Activated naive CD4-positive, alpha-beta T cell treated with anti-CD3 and anti-CD28 coated beads, Interleukin-2, amount 10 ng/mL, durations not matched to agents 7 days and 5 days (primary cell): ENCODE measurements around the gene NKX2-1.
"Not testable (repeated sequence)": the region's sequence is repeated elsewhere in the genome, so short reads cannot be mapped to it uniquely, and the experiment has no call there.

Source experiments
- CTCF ChIA-PET: fragments of 350-600 bp; sonication (Branson Sonifier 250); formaldehyde crosslinking; loops from one replicate; lab custom pipeline; 2021; ENCODE audit warnings: antibody characterized with exemption; lab: Charles Lee
- DNase-seq: peaks from one replicate; pipeline ENCODE4 v3.0.0-alpha.2; 2020
- H3K27ac Mint-ChIP-seq: one replicate; pipeline ENCODE4 v1.8.0; 2021; ENCODE audit warnings: mild to moderate bottlenecking, moderate library complexity, mixed read lengths
- H3K27me3 Mint-ChIP-seq: one replicate; pipeline ENCODE4 v1.8.0; 2021; ENCODE audit warnings: mild to moderate bottlenecking, mixed read lengths
- H3K36me3 Mint-ChIP-seq: one replicate; pipeline ENCODE4 v1.8.0; 2021; ENCODE audit warnings: mixed read lengths
- H3K4me1 Mint-ChIP-seq: one replicate; pipeline ENCODE4 v1.8.0; 2021; ENCODE audit warnings: mixed read lengths
- H3K4me3 Mint-ChIP-seq: one replicate; pipeline ENCODE4 v1.8.0; 2021; ENCODE audit warnings: mild to moderate bottlenecking, moderate library complexity, mixed read lengths
- H3K9me3 Mint-ChIP-seq: one replicate; pipeline ENCODE4 v1.8.0; 2021; ENCODE audit warnings: mixed read lengths

Gene NKX2-1

DNA sequence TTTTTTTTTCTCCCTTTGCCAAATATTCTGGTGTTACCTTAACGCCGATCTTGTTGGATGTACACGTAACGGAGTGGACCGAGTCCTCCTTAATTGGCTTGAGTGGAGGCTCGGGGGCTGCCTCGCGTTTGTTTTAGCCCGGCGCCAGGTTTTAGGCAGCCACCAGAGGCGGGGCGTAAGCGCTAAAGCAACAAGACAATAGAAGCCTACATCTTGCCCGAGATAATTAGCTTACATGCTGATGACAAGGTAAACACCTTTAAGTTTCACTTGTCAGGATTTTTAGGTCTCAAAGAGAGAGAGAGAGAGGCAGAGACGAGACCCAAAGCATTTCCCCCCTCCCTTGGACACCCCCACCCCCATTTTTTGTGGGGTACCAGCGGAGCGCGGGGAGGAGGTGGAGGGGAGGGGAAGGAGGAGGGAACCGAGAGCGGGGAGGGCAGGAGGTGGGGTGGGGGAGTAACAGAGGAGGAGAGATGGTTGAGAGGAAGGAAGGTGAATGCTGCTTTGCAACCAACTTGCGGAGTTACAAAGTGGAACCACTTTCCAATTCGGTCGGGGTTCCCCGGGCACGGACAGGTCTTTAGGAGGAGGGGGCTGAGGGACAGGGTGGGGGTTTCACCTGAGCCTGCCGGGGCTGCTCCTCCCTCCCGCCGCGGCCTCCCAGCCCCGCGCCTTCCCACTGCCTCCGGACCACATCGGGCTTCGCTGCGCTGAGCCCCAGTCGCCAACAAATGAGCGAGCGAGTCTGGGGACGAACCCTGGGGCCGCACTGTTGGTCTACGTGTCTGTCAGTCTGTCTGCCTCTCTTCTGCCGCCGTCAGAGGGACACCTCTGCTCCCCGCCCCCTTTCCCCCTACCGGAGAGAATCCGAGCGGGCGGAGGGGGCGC lies at the start of gene NKX2-1:
NKX2-1 (minus strand) TSS at position 802 of the 891 bp plus-strand sequence; CDS start at position 699, 103 bp downstream.
- H3K4me1 Mint-ChIP-seq, result peaks cover 7% of the 10 kb centered on the region
- H3K27ac Mint-ChIP-seq, result peak within 1 kb of the TSS; percentile 68
- peak within 1 kb of the TSS; percentile 41 for H3K4me3 Mint-ChIP-seq
- no peaks in the 10 kb centered on the region for H3K9me3 Mint-ChIP-seq
- peaks cover 4% of the 10 kb centered on the region for H3K36me3 Mint-ChIP-seq
- CTCF ChIA-PET, result no interaction called here
- H3K27me3 Mint-ChIP-seq, result peaks cover 99% of the 10 kb centered on the region
- DNase-seq, result no peak

DNA sequence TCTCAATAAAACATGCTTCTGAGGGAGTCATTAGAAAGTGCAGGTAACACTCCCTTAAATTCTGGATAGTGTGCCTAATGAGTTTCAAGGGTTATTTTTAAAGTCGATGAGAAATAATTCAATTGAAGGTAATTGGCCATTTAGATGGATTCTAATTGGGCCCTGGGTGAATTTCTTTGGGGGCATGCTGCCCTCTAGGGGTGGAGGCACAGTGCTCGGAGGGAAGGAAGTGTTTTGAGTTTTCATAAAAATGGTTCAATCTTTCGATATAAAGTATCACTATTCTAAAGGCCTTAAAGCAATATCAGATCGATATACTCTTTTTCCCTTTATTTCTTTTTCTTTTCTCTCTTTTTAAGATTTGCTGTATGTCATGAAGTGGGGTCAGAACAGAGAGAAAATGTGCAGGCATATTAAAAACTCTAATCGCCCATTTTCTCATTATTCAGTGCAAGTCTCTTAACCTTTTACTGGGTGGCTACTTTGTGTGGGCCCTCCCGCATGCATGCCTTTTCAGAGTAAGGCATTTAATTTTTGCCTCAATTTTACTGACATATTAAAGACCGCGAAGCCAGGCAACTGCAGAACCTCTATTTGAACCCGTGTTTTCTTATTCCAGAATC lies 36.9 kb upstream of the NKX2-1 start:
- DNase-seq, result peak; percentile 41
- no peak overlapping the region for H3K27ac Mint-ChIP-seq
- CTCF ChIA-PET, result interaction anchor here (0.5 to 1.3 kb wide), 4 partner anchors 22 to 485 kb away, joined by 3 to 4 read pairs (median 3); no protein-coding TSS in a partner anchor

GRCh38 chr14:36555998-36556743 lies 36.1 kb upstream of the NKX2-1 start:
- Mint-ChIP-seq H3K27ac (no peak overlapping the region), H3K4me3 (no peak overlapping the region), H3K27me3 (peaks cover 11% of the 10 kb centered on the region), H3K9me3 (no peaks in the 10 kb centered on the region), H3K36me3 (no peaks in the 10 kb centered on the region), H3K4me1 (no peaks in the 10 kb centered on the region)
- no peak for DNase-seq
- CTCF ChIA-PET, result interaction anchor here (0.5 to 2.5 kb wide), 7 partner anchors 11 to 487 kb away, joined by 3 to 13 read pairs (median 3); no protein-coding TSS in a partner anchor

More for the DNA sequence above, 36.9 kb upstream of the NKX2-1 start:
- Mint-ChIP-seq H3K36me3 (no peaks in the 10 kb centered on the region), H3K4me1 (no peaks in the 10 kb centered on the region), H3K27me3 (peaks cover 14% of the 10 kb centered on the region), H3K4me3 (no peak overlapping the region), H3K9me3 (no peaks in the 10 kb centered on the region)

DNA sequence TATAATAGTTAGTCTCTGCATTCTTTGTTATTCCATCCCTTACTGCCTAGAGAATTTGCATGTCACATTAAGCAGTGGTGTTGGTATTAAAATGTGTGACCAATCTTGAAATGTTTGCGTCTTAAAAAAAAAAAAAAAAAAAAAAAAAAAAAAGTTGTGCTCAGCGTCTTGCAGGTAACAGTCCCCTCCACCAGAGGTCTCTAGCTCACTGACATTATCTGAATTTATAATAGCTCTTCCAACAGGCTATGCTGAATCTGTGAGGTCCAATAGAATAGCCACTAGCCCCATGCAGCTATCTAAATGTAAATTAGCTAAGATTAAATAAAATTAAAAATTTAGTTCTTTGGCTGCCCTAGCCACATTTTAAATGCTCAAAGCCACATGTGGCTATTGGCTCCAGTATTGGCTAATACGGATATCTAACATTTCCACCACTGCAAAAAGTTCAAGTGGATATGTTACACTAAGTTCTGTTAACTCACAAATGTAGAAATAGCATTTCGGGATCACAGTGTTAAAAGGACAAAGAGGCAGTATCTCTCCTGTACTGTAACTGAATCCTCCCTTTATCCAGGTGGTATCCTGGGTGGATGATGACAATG lies 33.7 kb upstream of the NKX2-1 start:
- Mint-ChIP-seq H3K36me3 (no peaks in the 10 kb centered on the region), H3K9me3 (no peaks in the 10 kb centered on the region), H3K4me3 (no peak overlapping the region), H3K4me1 (no peaks in the 10 kb centered on the region), H3K27ac (no peak overlapping the region), H3K27me3 (peaks cover 4% of the 10 kb centered on the region)
- CTCF ChIA-PET, result interaction anchor here (0.6 to 2.5 kb wide), 18 partner anchors 10 to 485 kb away, joined by 3 to 16 read pairs (median 4); no protein-coding TSS in a partner anchor
- DNase-seq, result no peak

DNA sequence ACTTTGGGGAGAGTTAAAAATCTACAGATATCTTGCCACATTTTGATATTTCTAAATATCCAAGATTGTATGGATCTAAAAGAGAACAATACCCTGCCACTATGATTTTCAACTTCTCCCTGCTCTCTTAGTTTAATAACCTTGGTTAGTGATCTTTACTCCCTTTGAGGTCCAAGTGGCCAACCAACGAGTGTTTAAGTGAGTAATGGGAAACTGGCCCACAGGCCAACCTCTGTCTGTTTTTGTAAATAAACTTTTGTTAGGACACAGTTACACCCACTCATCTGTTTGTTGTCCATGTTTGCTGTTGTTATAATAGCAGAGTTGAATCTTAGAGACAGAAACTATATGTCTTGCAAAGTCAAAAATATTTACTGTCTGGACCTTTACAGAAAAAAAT lies 30.9 kb upstream of the NKX2-1 start:
- CTCF ChIA-PET, result no interaction called here
- Mint-ChIP-seq H3K36me3 (no peaks in the 10 kb centered on the region), H3K4me1 (no peaks in the 10 kb centered on the region), H3K27ac (no peak overlapping the region), H3K9me3 (no peaks in the 10 kb centered on the region), H3K4me3 (no peak overlapping the region), H3K27me3 (peaks cover 4% of the 10 kb centered on the region)
- DNase-seq, result no peak

- not testable (repeated sequence) for H3K36me3 Mint-ChIP-seq, H3K27me3 Mint-ChIP-seq, H3K4me1 Mint-ChIP-seq, H3K9me3 Mint-ChIP-seq, DNase-seq, H3K4me3 Mint-ChIP-seq, H3K27ac Mint-ChIP-seq
- CTCF ChIA-PET, result interaction anchor here (1.7 kb wide), 1 partner anchor 10 kb away, joined by 5 read pairs; no protein-coding TSS in a partner anchor
Observed at GRCh38 chr14:36544280-36544679, 24.2 kb upstream of the NKX2-1 start.

- H3K4me1 Mint-ChIP-seq, result no peaks in the 10 kb centered on the region
- no peaks in the 10 kb centered on the region for H3K36me3 Mint-ChIP-seq
- CTCF ChIA-PET, result interaction anchor here (0.8 to 0.9 kb wide), 2 partner anchors 16 to 69 kb away, joined by 3 to 5 read pairs; no protein-coding TSS in a partner anchor
- H3K27me3 Mint-ChIP-seq, result peaks cover 10% of the 10 kb centered on the region
- no peak for DNase-seq
- H3K27ac Mint-ChIP-seq, result no peak overlapping the region
- no peaks in the 10 kb centered on the region for H3K9me3 Mint-ChIP-seq
- H3K4me3 Mint-ChIP-seq, result no peak overlapping the region
Observed at GRCh38 chr14:36538051-36538450, 18.0 kb upstream of the NKX2-1 start.

GRCh38 chr14:36529062-36529461 lies 9.0 kb upstream of the NKX2-1 start:
- Mint-ChIP-seq H3K27me3 (peaks cover 47% of the 10 kb centered on the region), H3K36me3 (peaks cover 2% of the 10 kb centered on the region), H3K27ac (no peak overlapping the region), H3K9me3 (peaks cover 8% of the 10 kb centered on the region), H3K4me1 (no peaks in the 10 kb centered on the region), H3K4me3 (no peak overlapping the region)
- DNase-seq, result no peak
- CTCF ChIA-PET, result no interaction called here

DNA sequence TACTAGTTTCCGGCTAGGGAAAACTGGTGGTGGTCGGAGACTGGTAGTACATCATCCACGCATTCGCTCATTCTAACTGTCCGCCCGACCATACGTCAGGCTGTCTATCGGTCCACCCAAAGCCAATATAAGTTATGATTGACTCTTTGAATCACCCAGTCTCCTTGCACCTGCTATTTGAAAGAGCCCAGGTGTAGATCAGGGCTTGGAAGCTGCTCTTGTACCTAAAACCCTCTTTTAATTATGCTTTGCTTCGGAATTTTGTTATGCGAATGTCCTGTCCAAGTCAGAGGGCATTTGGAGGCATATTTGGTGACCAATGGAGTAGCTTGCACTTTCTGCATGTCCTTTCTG lies 5.7 kb upstream of the NKX2-1 start:
- H3K4me3 Mint-ChIP-seq, result no peak overlapping the region
- H3K9me3 Mint-ChIP-seq, result peaks cover 8% of the 10 kb centered on the region
- peaks cover 4% of the 10 kb centered on the region for H3K36me3 Mint-ChIP-seq
- no peak overlapping the region for H3K27ac Mint-ChIP-seq
- peaks cover 1% of the 10 kb centered on the region for H3K4me1 Mint-ChIP-seq
- peaks cover 80% of the 10 kb centered on the region for H3K27me3 Mint-ChIP-seq
- CTCF ChIA-PET, result interaction anchor here (0.7 to 1.3 kb wide), 6 partner anchors 8 to 63 kb away, joined by 3 to 4 read pairs (median 3); no protein-coding TSS in a partner anchor
- DNase-seq, result no peak

DNA sequence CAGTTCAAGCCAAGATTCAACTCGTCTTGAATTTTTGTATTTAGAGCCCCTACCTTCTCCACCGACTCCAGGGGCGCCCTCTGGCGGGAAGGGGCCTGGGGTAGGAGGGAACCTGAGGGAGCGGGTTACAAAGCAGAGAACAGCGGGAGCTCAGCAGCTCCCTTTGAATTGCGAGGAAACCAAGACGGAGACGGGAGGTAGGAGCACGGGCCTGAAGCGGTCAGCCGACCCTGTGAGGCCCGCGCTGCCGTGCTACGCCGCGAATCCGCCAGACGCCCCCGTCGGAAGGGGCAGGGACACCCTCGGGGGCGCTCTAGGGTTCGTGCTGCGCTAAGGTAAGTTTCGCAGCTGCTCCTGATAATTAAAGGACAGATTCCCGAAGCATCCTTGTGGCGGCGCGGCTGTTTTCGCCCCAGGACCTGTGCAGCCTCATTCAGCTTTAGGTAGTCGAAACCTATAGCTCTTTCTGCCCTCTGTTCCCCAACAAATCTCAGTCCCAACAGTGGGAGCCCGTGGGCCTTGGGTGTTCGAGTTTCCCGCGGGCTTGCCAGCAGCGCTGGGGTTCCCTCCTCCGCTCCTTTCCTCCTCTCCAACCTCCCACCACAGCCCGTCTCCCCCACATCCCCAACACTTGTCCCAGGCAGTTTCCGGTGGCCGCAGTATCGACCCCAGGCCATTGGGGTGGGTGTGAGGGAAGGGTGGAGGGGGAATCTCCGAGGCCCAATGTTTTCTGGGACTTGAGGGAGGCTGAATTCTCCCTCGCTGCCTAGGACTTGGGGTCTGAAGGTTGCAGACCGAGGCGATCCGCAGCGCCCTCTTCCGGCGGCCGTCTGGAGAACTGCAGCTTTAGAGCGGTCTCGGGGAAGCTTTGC lies 5.1 kb upstream of the NKX2-1 start:
- H3K4me3 Mint-ChIP-seq, result no peak overlapping the region
- H3K9me3 Mint-ChIP-seq, result peaks cover 8% of the 10 kb centered on the region
- no peak for DNase-seq
- peaks cover 86% of the 10 kb centered on the region for H3K27me3 Mint-ChIP-seq
- H3K36me3 Mint-ChIP-seq, result peaks cover 4% of the 10 kb centered on the region
- CTCF ChIA-PET, result interaction anchor here (0.9 to 1.3 kb wide), 5 partner anchors 8 to 121 kb away, joined by 3 to 4 read pairs (median 3); no protein-coding TSS in a partner anchor
- no peak overlapping the region for H3K27ac Mint-ChIP-seq
- H3K4me1 Mint-ChIP-seq, result peaks cover 2% of the 10 kb centered on the region

DNA sequence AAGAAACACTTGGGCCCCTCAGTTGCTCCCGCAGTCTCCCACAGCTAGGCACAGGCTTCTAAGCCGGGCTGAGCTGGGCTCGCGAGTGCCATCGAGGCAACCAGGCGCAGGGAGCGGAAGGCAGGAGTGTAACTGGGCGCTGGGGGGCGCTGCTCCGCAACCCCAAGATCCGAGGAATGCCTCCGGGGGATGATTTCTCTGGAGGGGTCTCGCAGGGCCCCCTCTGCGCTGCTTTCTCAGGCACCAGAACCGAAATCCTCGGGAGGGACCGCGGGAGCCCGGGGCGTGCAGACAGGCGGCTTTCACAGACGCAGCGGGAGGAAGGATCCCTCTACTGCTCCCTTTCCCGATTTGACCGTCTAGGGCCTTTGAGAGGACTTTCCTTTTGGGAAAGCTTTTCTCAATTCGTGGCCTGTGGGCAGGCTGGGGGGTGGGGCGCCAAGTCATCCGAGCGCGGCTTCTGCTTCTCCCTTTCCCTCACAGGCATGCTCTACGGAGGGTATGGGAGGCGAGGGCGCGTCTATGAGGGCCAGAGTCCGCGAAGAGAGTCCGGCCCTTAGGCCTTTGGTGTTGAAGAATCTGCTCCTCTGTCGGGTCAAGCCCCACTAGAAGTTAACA lies 4.3 kb upstream of the NKX2-1 start:
- DNase-seq, result no peak
- peaks cover 6% of the 10 kb centered on the region for H3K36me3 Mint-ChIP-seq
- peaks cover 4% of the 10 kb centered on the region for H3K4me1 Mint-ChIP-seq
- H3K4me3 Mint-ChIP-seq, result no peak overlapping the region
- H3K27ac Mint-ChIP-seq, result no peak overlapping the region
- CTCF ChIA-PET, result interaction anchor here (0.9 to 1.4 kb wide), 5 partner anchors 9 to 121 kb away, joined by 3 to 4 read pairs (median 3); partner anchors contain the start of gene NKX2-8
- H3K9me3 Mint-ChIP-seq, result peaks cover 4% of the 10 kb centered on the region
- H3K27me3 Mint-ChIP-seq, result peaks cover 94% of the 10 kb centered on the region

- no peak for DNase-seq
- Mint-ChIP-seq H3K9me3 (no peaks in the 10 kb centered on the region), H3K4me1 (peaks cover 7% of the 10 kb centered on the region), H3K27ac (peak overlapping the region; percentile 73), H3K36me3 (peaks cover 6% of the 10 kb centered on the region), H3K27me3 (peaks cover 98% of the 10 kb centered on the region), H3K4me3 (no peak overlapping the region)
- CTCF ChIA-PET, result interaction anchor here (1.4 to 1.7 kb wide), 2 partner anchors 59 to 83 kb away, joined by 3 to 4 read pairs; partner anchors contain the start of gene NKX2-8
Observed at GRCh38 chr14:36522972-36523715, 3.1 kb upstream of the NKX2-1 start.
